ENCODE results near the gene ZBTB16.

DNA sequence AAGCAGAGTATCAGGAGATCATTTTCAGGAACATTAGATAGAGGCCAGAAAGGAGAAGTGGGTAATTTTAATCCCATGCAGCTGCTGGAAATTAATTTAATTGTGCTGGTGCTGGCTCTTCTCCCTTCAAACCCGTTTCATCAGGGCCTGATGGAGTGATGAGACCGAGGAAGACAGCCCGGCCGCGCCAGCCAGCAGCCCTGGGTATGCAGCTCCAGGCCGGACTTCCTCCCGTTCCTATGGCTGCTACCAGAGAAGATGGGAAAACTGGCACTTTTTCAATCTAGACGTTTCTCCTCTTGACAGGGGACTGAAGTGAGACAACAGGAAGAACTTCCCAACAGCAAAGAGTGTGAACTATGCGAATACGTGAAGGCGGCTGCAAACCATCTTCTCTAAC, 24.6 kb upstream of the ZBTB16 start:
- TF ChIP-seq, protein P1, sequence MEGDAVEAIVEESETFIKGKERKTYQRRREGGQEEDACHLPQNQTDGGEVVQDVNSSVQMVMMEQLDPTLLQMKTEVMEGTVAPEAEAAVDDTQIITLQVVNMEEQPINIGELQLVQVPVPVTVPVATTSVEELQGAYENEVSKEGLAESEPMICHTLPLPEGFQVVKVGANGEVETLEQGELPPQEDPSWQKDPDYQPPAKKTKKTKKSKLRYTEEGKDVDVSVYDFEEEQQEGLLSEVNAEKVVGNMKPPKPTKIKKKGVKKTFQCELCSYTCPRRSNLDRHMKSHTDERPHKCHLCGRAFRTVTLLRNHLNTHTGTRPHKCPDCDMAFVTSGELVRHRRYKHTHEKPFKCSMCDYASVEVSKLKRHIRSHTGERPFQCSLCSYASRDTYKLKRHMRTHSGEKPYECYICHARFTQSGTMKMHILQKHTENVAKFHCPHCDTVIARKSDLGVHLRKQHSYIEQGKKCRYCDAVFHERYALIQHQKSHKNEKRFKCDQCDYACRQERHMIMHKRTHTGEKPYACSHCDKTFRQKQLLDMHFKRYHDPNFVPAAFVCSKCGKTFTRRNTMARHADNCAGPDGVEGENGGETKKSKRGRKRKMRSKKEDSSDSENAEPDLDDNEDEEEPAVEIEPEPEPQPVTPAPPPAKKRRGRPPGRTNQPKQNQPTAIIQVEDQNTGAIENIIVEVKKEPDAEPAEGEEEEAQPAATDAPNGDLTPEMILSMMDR (conservative IDR thresholded peaks at IDR 0.05; ENCODE audit: low read depth in 2 of 2): no peak
- TF ChIP-seq EZH2 (IDR thresholded peaks at IDR 0.05; ENCODE audit: low read depth, unreplicated experiment) (no peak), POLR2AphosphoS5 (IDR thresholded peaks at IDR 0.05; ENCODE audit: low read depth) (no peak), CREB1 (CRISPR knock-in tag; IDR thresholded peaks at IDR 0.05; ENCODE audit: low read depth) (no peak), ZNF331 (CRISPR knock-in tag; IDR thresholded peaks at IDR 0.05; ENCODE audit: low read depth) (no peak), EZH2phosphoT487 (IDR thresholded peaks at IDR 0.05; ENCODE audit: unreplicated experiment) (no peak), ZNF462 (CRISPR knock-in tag; IDR thresholded peaks at IDR 0.05) (no peak), NANOG (IDR thresholded peaks at IDR 0.05; ENCODE audit: borderline replicate concordance) (no peak), ZNF114 (CRISPR knock-in tag; IDR thresholded peaks at IDR 0.05) (no peak)
- TF ChIP-seq, protein P2, sequence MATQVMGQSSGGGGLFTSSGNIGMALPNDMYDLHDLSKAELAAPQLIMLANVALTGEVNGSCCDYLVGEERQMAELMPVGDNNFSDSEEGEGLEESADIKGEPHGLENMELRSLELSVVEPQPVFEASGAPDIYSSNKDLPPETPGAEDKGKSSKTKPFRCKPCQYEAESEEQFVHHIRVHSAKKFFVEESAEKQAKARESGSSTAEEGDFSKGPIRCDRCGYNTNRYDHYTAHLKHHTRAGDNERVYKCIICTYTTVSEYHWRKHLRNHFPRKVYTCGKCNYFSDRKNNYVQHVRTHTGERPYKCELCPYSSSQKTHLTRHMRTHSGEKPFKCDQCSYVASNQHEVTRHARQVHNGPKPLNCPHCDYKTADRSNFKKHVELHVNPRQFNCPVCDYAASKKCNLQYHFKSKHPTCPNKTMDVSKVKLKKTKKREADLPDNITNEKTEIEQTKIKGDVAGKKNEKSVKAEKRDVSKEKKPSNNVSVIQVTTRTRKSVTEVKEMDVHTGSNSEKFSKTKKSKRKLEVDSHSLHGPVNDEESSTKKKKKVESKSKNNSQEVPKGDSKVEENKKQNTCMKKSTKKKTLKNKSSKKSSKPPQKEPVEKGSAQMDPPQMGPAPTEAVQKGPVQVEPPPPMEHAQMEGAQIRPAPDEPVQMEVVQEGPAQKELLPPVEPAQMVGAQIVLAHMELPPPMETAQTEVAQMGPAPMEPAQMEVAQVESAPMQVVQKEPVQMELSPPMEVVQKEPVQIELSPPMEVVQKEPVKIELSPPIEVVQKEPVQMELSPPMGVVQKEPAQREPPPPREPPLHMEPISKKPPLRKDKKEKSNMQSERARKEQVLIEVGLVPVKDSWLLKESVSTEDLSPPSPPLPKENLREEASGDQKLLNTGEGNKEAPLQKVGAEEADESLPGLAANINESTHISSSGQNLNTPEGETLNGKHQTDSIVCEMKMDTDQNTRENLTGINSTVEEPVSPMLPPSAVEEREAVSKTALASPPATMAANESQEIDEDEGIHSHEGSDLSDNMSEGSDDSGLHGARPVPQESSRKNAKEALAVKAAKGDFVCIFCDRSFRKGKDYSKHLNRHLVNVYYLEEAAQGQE (IDR thresholded peaks at IDR 0.05; ENCODE audit: unreplicated experiment): no peak

Measured in GM23338 (cell line).